Keratinocyte (primary cell): Measurements from ENCODE around the gene PVALB.

Source experiments
- EZH2 ChIP-seq: IDR thresholded peaks from one replicate; pipeline ENCODE4 v1.6.1; 2012; ENCODE audit warnings: inconsistent platforms, mild to moderate bottlenecking, low read length, moderate library complexity
- TF ChIP-seq, protein P1 (sequence below), 3 experiments: IDR thresholded peaks in 1 of 3; conservative IDR thresholded peaks in 1 of 3; optimal IDR thresholded peaks in 1 of 3; 2 replicates in 2 of 3; 3 replicates in 1 of 3; pipeline versions ENCODE3 to v1.5.1; 2011; ENCODE audit warnings: low read length in 3 of 3, mild to moderate bottlenecking in 3 of 3, moderate library complexity in 2 of 3, control low read depth in 1 of 3, inconsistent platforms in 1 of 3; ENCODE audit not compliant: insufficient read depth in 2 of 3; ENCODE audit errors: extremely low read depth in 1 of 3

GRCh38 chr22:36824655-36825054 lies 7.8 kb upstream of the PVALB start:
- TF ChIP-seq, protein P1, sequence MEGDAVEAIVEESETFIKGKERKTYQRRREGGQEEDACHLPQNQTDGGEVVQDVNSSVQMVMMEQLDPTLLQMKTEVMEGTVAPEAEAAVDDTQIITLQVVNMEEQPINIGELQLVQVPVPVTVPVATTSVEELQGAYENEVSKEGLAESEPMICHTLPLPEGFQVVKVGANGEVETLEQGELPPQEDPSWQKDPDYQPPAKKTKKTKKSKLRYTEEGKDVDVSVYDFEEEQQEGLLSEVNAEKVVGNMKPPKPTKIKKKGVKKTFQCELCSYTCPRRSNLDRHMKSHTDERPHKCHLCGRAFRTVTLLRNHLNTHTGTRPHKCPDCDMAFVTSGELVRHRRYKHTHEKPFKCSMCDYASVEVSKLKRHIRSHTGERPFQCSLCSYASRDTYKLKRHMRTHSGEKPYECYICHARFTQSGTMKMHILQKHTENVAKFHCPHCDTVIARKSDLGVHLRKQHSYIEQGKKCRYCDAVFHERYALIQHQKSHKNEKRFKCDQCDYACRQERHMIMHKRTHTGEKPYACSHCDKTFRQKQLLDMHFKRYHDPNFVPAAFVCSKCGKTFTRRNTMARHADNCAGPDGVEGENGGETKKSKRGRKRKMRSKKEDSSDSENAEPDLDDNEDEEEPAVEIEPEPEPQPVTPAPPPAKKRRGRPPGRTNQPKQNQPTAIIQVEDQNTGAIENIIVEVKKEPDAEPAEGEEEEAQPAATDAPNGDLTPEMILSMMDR (optimal IDR thresholded peaks at IDR 0.05 in 1 of 3, IDR thresholded peaks at IDR 0.05 in 1 of 3, conservative IDR thresholded peaks at IDR 0.05 in 1 of 3; ENCODE audit: extremely low read depth in 1 of 3, insufficient read depth in 2 of 3, low read length in 3 of 3), result no peak
- TF ChIP-seq EZH2, result no peak
